PFSK-1 (cell line): Measurements from ENCODE around the gene NT5M.

ENCODE experiments used
- FOXP2 ChIP-seq: optimal IDR thresholded peaks from 2 replicates; pipeline ENCODE3; 2011; ENCODE audit warnings: borderline replicate concordance, control low read depth, inconsistent platforms; ENCODE audit not compliant: insufficient read depth; ENCODE audit errors: extremely low read length, extremely low read depth
- POLR2AphosphoS5 ChIP-seq: IDR thresholded peaks from 2 replicates; pipeline ENCODE4 v1.6.1; 2012; ENCODE audit warnings: low read depth, mild to moderate bottlenecking, control low read depth, low read length, moderate library complexity
- SIN3A ChIP-seq: IDR thresholded peaks from 2 replicates; pipeline ENCODE4 v1.6.1; 2012; ENCODE audit warnings: mild to moderate bottlenecking, low read length, moderate library complexity, borderline replicate concordance; ENCODE audit not compliant: insufficient read depth
- TAF1 ChIP-seq: IDR thresholded peaks from 2 replicates; pipeline ENCODE4 v1.6.1; 2012; ENCODE audit warnings: low read length, control low read depth, borderline replicate concordance; ENCODE audit not compliant: insufficient read depth
- TF ChIP-seq, protein P1 (sequence below), 2 experiments: IDR thresholded peaks; 2 replicates each; pipeline versions ENCODE4 v1.6.1 to v1.8.0; 2011 to 2012; ENCODE audit warnings: low read depth in 2 of 2, low read length in 2 of 2, control low read depth in 1 of 2, inconsistent platforms in 1 of 2, mild to moderate bottlenecking in 1 of 2, moderate library complexity in 1 of 2; ENCODE audit not compliant: insufficient read depth in 1 of 2

The NT5M gene

GRCh38 chr17:17377071-17377967 lies 74.1 kb downstream of the NT5M start:
- TF ChIP-seq FOXP2 = no peak
- TF ChIP-seq POLR2AphosphoS5 = no peak
- TF ChIP-seq SIN3A = no peak
- TF ChIP-seq TAF1 = no peak
- TF ChIP-seq, protein P1, sequence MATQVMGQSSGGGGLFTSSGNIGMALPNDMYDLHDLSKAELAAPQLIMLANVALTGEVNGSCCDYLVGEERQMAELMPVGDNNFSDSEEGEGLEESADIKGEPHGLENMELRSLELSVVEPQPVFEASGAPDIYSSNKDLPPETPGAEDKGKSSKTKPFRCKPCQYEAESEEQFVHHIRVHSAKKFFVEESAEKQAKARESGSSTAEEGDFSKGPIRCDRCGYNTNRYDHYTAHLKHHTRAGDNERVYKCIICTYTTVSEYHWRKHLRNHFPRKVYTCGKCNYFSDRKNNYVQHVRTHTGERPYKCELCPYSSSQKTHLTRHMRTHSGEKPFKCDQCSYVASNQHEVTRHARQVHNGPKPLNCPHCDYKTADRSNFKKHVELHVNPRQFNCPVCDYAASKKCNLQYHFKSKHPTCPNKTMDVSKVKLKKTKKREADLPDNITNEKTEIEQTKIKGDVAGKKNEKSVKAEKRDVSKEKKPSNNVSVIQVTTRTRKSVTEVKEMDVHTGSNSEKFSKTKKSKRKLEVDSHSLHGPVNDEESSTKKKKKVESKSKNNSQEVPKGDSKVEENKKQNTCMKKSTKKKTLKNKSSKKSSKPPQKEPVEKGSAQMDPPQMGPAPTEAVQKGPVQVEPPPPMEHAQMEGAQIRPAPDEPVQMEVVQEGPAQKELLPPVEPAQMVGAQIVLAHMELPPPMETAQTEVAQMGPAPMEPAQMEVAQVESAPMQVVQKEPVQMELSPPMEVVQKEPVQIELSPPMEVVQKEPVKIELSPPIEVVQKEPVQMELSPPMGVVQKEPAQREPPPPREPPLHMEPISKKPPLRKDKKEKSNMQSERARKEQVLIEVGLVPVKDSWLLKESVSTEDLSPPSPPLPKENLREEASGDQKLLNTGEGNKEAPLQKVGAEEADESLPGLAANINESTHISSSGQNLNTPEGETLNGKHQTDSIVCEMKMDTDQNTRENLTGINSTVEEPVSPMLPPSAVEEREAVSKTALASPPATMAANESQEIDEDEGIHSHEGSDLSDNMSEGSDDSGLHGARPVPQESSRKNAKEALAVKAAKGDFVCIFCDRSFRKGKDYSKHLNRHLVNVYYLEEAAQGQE (IDR thresholded peaks at IDR 0.05; ENCODE audit: insufficient read depth in 1 of 2, low read depth in 2 of 2, low read length in 2 of 2) = no peak

- no peak for TF ChIP-seq SIN3A
- no peak for TF ChIP-seq TAF1
- no peak for TF ChIP-seq FOXP2
- TF ChIP-seq, protein P1 (IDR thresholded peaks at IDR 0.05; ENCODE audit: insufficient read depth in 1 of 2, low read depth in 2 of 2, low read length in 2 of 2) = no peak
- no peak for TF ChIP-seq POLR2AphosphoS5
Measured at GRCh38 chr17:17379197-17379991, 76.2 kb downstream of the NT5M start.

GRCh38 chr17:17380145-17380925 lies 77.2 kb downstream of the NT5M start:
- TF ChIP-seq POLR2AphosphoS5 = no peak
- no peak for TF ChIP-seq FOXP2
- TF ChIP-seq, protein P1 (IDR thresholded peaks at IDR 0.05; ENCODE audit: insufficient read depth in 1 of 2, low read depth in 2 of 2, low read length in 2 of 2) = no peak
- no peak for TF ChIP-seq SIN3A
- no peak for TF ChIP-seq TAF1

GRCh38 chr17:17381446-17382064 lies 78.4 kb downstream of the NT5M start:
- TF ChIP-seq POLR2AphosphoS5 (no peak), FOXP2 (no peak), SIN3A (no peak), TAF1 (no peak)
- TF ChIP-seq, protein P1 (IDR thresholded peaks at IDR 0.05; ENCODE audit: insufficient read depth in 1 of 2, low read depth in 2 of 2, low read length in 2 of 2) = no peak
